ENCODE results near the gene ERICH6B.

ERICH6B gene

DNA sequence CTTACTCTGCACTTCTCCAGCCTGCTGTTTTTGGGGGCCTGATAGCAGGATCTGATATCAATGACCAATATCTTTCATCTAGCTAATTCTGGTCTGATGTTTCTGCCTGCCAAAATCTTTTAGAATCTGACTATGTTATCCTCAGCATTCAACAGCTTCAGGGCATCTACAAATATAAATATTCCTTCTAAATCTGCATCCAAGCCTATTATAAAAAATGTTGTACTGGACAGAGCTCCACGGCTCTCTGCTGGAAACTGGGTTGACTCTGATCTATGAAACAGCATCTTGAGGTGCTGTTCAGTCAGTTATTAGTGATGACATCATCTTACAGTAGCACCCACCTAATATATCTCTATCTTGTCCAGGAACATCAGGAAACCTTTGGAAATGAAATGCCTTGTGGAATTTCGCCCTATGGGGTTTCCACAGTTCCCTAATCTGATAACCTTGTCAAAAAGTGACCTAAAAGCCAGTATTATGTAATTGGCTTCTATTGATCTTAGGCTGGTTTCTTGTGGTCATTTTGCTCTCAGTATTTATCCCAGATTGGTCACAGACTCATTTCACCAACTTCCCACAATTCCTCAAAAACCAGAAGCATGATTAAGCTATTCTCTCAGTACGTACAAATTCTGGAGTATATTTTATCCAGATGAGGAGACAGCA lies 33.0 kb downstream of the ERICH6B start:
- TF ChIP-seq, protein P1, sequence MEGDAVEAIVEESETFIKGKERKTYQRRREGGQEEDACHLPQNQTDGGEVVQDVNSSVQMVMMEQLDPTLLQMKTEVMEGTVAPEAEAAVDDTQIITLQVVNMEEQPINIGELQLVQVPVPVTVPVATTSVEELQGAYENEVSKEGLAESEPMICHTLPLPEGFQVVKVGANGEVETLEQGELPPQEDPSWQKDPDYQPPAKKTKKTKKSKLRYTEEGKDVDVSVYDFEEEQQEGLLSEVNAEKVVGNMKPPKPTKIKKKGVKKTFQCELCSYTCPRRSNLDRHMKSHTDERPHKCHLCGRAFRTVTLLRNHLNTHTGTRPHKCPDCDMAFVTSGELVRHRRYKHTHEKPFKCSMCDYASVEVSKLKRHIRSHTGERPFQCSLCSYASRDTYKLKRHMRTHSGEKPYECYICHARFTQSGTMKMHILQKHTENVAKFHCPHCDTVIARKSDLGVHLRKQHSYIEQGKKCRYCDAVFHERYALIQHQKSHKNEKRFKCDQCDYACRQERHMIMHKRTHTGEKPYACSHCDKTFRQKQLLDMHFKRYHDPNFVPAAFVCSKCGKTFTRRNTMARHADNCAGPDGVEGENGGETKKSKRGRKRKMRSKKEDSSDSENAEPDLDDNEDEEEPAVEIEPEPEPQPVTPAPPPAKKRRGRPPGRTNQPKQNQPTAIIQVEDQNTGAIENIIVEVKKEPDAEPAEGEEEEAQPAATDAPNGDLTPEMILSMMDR (IDR thresholded peaks at IDR 0.05; ENCODE audit: low read depth, low read length): no peak
- H3K4me3 ChIP-seq (ENCODE audit: low read depth, low read length): no peak overlapping the region

DNA sequence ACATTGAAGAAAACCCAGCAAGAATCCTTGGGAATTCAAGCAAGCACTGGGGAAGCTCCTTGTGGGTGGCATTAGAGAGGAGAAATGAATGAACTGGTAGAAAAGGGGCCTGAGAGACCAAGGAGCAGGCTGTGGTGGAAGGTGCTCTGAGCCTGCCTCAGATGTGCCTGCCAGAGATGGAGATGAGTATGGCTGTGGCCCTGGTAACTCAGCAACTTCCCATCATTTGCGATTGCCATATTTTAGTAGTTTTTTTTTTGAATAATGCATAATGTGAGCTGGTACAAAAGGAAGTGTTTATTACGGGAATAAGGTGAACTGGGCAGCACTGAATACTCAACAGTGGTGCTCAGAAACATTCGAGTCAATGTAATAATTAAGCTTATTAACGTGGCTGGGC lies 39.1 kb downstream of the ERICH6B start:
- TF ChIP-seq, protein P1 (IDR thresholded peaks at IDR 0.05; ENCODE audit: low read depth, low read length): no peak
- no peak overlapping the region for H3K4me3 ChIP-seq (ENCODE audit: low read depth, low read length)

DNA sequence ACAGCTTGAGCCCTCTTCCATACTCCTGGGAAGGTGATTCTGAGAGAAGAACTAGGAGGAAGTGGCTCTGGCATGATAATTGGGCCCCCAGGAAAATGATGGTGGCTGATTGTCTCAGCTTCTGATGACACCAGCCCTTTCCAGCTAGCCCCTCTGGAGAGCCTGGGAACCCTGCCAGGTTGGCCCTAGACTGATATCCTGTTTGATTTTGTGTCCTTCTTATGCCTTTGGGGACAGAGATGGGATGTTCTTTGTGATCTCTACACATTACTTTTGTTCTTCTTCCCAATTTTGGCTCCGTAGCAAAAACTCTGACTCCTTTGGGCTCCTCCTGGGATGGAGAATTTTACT lies 39.7 kb downstream of the ERICH6B start:
- TF ChIP-seq, protein P1 (IDR thresholded peaks at IDR 0.05; ENCODE audit: low read depth, low read length): no peak
- no peak overlapping the region for H3K4me3 ChIP-seq (ENCODE audit: low read depth, low read length)

DNA sequence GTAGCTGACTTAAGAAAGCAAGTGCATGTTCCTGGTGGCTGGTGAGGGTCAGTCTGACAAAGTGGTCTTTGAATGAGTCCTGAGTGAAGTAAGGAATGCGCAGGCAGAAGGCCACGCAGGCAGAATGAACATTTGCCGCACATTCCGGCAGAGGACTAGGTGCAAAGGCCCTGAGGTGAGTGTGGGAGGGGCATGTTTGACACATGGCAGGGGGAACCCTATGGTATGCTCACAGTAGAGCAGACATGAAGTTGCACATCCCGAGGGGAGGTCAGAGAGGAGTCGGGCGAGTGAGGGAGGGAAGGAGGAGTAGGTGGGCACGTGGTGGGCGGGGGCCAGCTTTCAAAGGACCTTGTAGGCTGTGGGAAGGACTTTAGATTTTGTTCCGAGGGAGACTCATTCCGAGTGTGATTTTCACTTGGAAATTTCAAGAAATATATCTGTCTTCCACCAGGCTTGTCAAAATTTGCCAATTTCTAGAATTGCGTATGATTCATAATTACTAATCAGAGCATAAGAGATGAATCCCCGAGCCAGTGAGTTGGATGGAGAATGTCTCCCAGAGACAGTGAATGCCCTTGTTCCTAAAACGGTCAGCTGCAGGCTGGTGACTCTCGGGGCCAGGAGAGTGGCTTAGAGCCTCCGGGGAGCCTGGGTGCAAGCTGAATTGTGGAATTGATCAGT lies 40.3 kb downstream of the ERICH6B start:
- H3K4me3 ChIP-seq (ENCODE audit: low read depth, low read length): no peak overlapping the region
- TF ChIP-seq, protein P1 (IDR thresholded peaks at IDR 0.05; ENCODE audit: low read depth, low read length): no peak

DNA sequence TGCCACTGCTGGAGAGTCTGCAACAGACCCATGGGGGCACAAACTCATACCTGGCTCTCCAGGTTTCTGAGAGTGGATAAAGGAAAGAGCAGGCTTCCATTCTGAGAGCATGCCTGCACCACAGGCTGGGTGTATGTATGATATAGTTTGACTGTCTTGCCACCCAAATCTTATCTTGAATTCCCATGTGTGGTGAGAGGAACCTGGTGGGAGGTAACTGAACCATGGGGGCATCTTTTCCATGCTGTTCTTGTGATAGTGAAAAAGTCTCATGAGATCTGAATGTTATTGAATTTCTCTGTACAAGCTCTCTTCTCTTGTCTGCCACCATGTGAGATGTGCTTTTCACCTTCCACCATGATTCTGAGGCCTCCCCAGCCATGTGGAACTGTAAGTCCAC lies 50.2 kb downstream of the ERICH6B start:
- TF ChIP-seq, protein P1 (IDR thresholded peaks at IDR 0.05; ENCODE audit: low read depth, low read length): no peak
- no peak overlapping the region for H3K4me3 ChIP-seq (ENCODE audit: low read depth, low read length)

DNA sequence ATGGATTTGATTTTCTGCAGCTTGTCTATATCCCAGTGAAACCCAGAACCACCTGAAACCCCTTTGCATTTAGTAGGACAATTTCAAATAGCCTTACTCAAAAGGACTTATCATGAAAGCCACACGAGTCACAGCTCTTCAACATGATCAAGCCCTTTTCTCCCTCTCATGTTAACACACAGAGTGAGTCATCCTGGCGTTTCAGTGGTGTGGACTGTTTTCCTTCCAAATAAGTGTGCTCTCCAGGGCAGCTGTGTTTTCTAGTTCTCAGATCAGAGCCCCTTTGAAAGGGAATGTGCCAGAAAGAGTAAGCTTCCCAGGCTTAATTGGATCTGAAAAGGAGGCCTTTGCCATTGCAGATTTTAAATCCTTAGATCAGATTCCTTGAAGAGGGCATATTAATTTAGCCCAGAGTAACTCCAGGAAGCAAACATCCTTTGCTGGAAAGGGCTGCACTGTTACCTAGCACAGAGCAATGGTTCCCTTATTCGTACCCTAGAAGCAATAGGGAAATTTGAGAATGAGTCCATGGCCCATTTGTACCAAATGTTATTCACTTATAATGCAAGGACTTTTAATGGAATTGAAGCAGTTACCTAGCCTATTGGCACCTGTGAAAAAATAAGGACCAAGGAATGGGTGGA lies 51.3 kb downstream of the ERICH6B start:
- no peak overlapping the region for H3K4me3 ChIP-seq (ENCODE audit: low read depth, low read length)
- TF ChIP-seq, protein P1 (IDR thresholded peaks at IDR 0.05; ENCODE audit: low read depth, low read length): no peak

DNA sequence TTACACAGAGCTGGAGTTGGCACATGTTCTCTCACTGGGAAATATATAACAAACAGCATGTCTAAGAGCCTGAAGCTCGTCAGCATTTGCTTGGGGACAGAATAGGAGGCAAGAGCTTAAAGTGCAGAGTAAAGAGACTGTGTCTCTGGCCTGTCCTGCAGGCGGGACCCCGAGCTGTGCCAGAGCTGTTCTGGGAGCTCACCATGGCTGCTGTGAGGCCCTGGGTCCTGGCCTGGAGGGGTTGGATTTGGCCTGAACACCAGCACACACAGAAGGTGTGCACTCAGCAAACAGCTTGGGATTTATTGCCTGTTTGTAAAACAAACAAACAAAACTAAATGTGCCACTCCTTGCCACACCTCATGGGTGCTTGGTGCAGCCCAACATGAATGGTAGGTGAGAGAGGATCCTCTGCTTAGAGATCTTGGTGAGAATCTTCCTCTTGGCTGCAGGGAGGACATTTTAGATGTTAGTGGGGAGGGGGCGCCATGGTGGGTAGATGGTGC lies 60.9 kb downstream of the ERICH6B start:
- no peak overlapping the region for H3K4me3 ChIP-seq (ENCODE audit: low read depth, low read length)
- TF ChIP-seq, protein P1 (IDR thresholded peaks at IDR 0.05; ENCODE audit: low read depth, low read length): no peak
